Keratinocyte (primary cell): ENCODE measurements around the gene RBM26. TPM values are rescaled to one million over a fixed set of nuclear protein-coding genes. Genes with fewer than 3 reads are reported as not detected.

Source experiments
- DNase-seq: peaks from one replicate; pipeline ENCODE4 v3.0.0-alpha.2; 2011; ENCODE audit warnings: low read depth, missing footprints, low spot score
- FAIRE-seq: peaks from 2 replicates; lab custom pipeline; 2011; peaks lifted over from hg19 to GRCh38; lab: Jason Lieb, UNC
- H2AFZ ChIP-seq: 2 replicates; pipeline ENCODE4 v1.6.0; 2012; ENCODE audit warnings: low read length, control low read depth, inconsistent platforms; ENCODE audit not compliant: control insufficient read depth
- H3K27ac ChIP-seq: 2 replicates; pipeline ENCODE4 v1.5.1; 2011; ENCODE audit warnings: low read length; ENCODE audit not compliant: control insufficient read depth, insufficient read depth
- H3K27me3 ChIP-seq: 3 replicates; pipeline ENCODE4 v1.6.0; 2011; ENCODE audit warnings: low read length; ENCODE audit not compliant: control insufficient read depth, insufficient read depth; ENCODE audit errors: extremely low read depth
- H3K36me3 ChIP-seq, 2 experiments: 2 replicates in 1 of 2; 3 replicates in 1 of 2; pipeline ENCODE4 v1.5.1; 2011; ENCODE audit warnings: low read length in 2 of 2, mild to moderate bottlenecking in 1 of 2; ENCODE audit not compliant: control insufficient read depth in 2 of 2, insufficient read depth in 2 of 2; ENCODE audit errors: extremely low read depth in 1 of 2
- H3K4me1 ChIP-seq: 3 replicates; pipeline ENCODE4 v1.5.1; 2011; ENCODE audit warnings: low read length; ENCODE audit not compliant: control insufficient read depth, insufficient read depth; ENCODE audit errors: extremely low read depth
- H3K4me2 ChIP-seq: 3 replicates; pipeline ENCODE4 v1.6.0; 2011; ENCODE audit warnings: low read depth, low read length; ENCODE audit not compliant: control insufficient read depth, insufficient read depth; ENCODE audit errors: extremely low read depth
- H3K4me3 ChIP-seq, 3 experiments: fragments of 200-600 bp in 1 of 3; sonication (generic) in 1 of 3; 2 replicates in 2 of 3; 3 replicates in 1 of 3; pipeline ENCODE4 v1.5.1; 2011 to 2016; ENCODE audit warnings: low read length in 3 of 3, mild to moderate bottlenecking in 3 of 3, control low read depth in 2 of 3, inconsistent platforms in 1 of 3, low read depth in 1 of 3, mixed read lengths in 1 of 3, mixed run types in 1 of 3, moderate library complexity in 1 of 3; ENCODE audit not compliant: control insufficient read depth in 2 of 3, insufficient read depth in 2 of 3; ENCODE audit errors: extremely low read depth in 1 of 3
- H3K79me2 ChIP-seq: 2 replicates; pipeline ENCODE4 v1.6.0; 2012; ENCODE audit warnings: low read length; ENCODE audit not compliant: control insufficient read depth, insufficient read depth
- H3K9ac ChIP-seq: 3 replicates; pipeline ENCODE4 v1.6.0; 2011; ENCODE audit warnings: low read length; ENCODE audit not compliant: control insufficient read depth, insufficient read depth; ENCODE audit errors: extremely low read depth
- H3K9me1 ChIP-seq: 3 replicates; pipeline ENCODE4 v1.6.0; 2011; ENCODE audit warnings: low read length; ENCODE audit not compliant: control insufficient read depth, insufficient read depth; ENCODE audit errors: extremely low read depth
- H3K9me3 ChIP-seq: 2 replicates; pipeline ENCODE4 v1.5.1; 2012; ENCODE audit warnings: low read depth, low read length; ENCODE audit not compliant: control insufficient read depth
- H4K20me1 ChIP-seq: 3 replicates; pipeline ENCODE4 v1.6.0; 2011; ENCODE audit warnings: low read length; ENCODE audit not compliant: control insufficient read depth, insufficient read depth; ENCODE audit errors: extremely low read depth
- EZH2 ChIP-seq: IDR thresholded peaks from one replicate; pipeline ENCODE4 v1.6.1; 2012; ENCODE audit warnings: inconsistent platforms, mild to moderate bottlenecking, low read length, moderate library complexity
- dilution Hi-C: fragments of 300-500 bp; cut with MboI; formaldehyde crosslinking; loops from one replicate; pipeline ENCODE4 v1.7.0; 2020; ENCODE audit warnings: low sequenced_read_pairs; ENCODE audit not compliant: extremely low pct_ligation_motif_present
- polyA plus RNA-seq, 5 experiments: library from polyadenylated mRNA; depleted of rRNA in 3 of 5; stranded (reverse) in 3 of 5; stranded (forward) in 1 of 5; unstranded in 1 of 5; fragments of >200 nt; gene quantifications; 1 replicate in 1 of 5; 2 replicates in 3 of 5; 3 replicates in 1 of 5; pipeline versions ENCODE4 v1.2.1 to v1.2.3, GENCODE V29; 2011 to 2012; ENCODE audit warnings: missing spikeins in 2 of 5, low read depth in 1 of 5, low replicate concordance in 1 of 5
- TF ChIP-seq, protein P1 (sequence below), 3 experiments: IDR thresholded peaks in 1 of 3; conservative IDR thresholded peaks in 1 of 3; optimal IDR thresholded peaks in 1 of 3; 2 replicates in 2 of 3; 3 replicates in 1 of 3; pipeline versions ENCODE3 to v1.5.1; 2011; ENCODE audit warnings: low read length in 3 of 3, mild to moderate bottlenecking in 3 of 3, moderate library complexity in 2 of 3, control low read depth in 1 of 3, inconsistent platforms in 1 of 3; ENCODE audit not compliant: insufficient read depth in 2 of 3; ENCODE audit errors: extremely low read depth in 1 of 3

Gene RBM26
- polyA plus RNA-seq, 1 donor (not counting 4 experiments of a cell fraction or from before 2014, with no cell fraction given) = 28.4 TPM

DNA sequence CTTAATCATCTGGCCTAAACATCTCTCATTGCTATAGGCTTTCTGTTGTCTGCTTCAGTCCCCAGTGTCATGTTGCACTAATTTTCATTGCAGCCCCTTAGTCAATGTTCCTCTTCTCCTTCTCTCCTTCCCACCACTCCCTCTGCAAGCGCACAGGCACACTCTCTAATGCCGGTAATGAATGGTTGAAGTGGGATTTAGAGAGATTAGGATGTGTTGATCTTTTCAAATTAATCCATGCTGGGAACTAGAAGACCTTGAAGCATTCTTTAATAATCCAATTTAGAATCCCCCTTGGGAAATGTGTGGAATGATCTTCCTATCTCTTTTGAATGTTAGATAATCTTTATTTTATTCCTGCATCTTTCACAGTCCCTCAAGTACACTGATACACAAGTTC, 41.7 kb upstream of the RBM26 start:
- Histone ChIP-seq H3K27me3 (no peaks in the 10 kb centered on the region), H4K20me1 (no peaks in the 10 kb centered on the region), H3K4me1 (peaks cover 8% of the 10 kb centered on the region), H3K9me3 (no peaks in the 10 kb centered on the region), H3K9ac (no peak overlapping the region), H3K9me1 (no peaks in the 10 kb centered on the region), H3K27ac (no peak overlapping the region), H3K36me3 (no peaks in the 10 kb centered on the region), H3K4me3 (no peak overlapping the region), H2AFZ (no peak overlapping the region), H3K79me2 (no peaks in the 10 kb centered on the region), H3K4me2 (no peak overlapping the region)
- no peak for DNase-seq
- FAIRE-seq = no peak
- dilution Hi-C loops = no loop called here
- TF ChIP-seq EZH2 = no peak
- TF ChIP-seq, protein P1, sequence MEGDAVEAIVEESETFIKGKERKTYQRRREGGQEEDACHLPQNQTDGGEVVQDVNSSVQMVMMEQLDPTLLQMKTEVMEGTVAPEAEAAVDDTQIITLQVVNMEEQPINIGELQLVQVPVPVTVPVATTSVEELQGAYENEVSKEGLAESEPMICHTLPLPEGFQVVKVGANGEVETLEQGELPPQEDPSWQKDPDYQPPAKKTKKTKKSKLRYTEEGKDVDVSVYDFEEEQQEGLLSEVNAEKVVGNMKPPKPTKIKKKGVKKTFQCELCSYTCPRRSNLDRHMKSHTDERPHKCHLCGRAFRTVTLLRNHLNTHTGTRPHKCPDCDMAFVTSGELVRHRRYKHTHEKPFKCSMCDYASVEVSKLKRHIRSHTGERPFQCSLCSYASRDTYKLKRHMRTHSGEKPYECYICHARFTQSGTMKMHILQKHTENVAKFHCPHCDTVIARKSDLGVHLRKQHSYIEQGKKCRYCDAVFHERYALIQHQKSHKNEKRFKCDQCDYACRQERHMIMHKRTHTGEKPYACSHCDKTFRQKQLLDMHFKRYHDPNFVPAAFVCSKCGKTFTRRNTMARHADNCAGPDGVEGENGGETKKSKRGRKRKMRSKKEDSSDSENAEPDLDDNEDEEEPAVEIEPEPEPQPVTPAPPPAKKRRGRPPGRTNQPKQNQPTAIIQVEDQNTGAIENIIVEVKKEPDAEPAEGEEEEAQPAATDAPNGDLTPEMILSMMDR (optimal IDR thresholded peaks at IDR 0.05 in 1 of 3, IDR thresholded peaks at IDR 0.05 in 1 of 3, conservative IDR thresholded peaks at IDR 0.05 in 1 of 3; ENCODE audit: extremely low read depth in 1 of 3, insufficient read depth in 2 of 3, low read length in 3 of 3) = no peak

DNA sequence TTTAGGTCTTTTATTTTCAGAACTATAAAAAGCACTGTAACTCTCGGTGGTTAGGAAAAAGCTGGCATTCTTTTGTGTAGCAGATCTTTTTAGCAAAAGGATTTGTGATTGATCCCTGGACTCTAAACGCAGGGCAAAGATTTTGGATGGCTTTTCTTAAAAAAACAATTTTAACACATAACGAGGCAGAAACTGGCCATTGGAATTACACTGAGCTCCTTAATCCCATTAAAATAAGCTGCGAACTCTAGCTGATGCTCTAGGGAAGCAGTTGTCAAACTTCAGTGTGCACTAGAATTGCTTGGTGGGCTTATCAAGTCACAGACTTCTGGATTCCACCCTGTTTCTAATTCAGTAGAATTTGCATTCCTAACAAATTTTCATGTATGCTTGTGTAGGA, 41.1 kb upstream of the RBM26 start:
- H3K9me1 ChIP-seq = no peaks in the 10 kb centered on the region

More for the DNA sequence above, 41.1 kb upstream of the RBM26 start:
- H3K36me3 ChIP-seq = no peaks in the 10 kb centered on the region
- DNase-seq (no peak), FAIRE-seq (no peak)
- TF ChIP-seq EZH2 = no peak
- TF ChIP-seq, protein P1 (optimal IDR thresholded peaks at IDR 0.05 in 1 of 3, IDR thresholded peaks at IDR 0.05 in 1 of 3, conservative IDR thresholded peaks at IDR 0.05 in 1 of 3; ENCODE audit: extremely low read depth in 1 of 3, insufficient read depth in 2 of 3, low read length in 3 of 3) = no peak
- peaks cover 8% of the 10 kb centered on the region for H3K4me1 ChIP-seq
- H3K79me2 ChIP-seq = no peaks in the 10 kb centered on the region
- no peaks in the 10 kb centered on the region for H4K20me1 ChIP-seq
- no peaks in the 10 kb centered on the region for H3K9me3 ChIP-seq
- no peaks in the 10 kb centered on the region for H3K27me3 ChIP-seq
- no peak overlapping the region for H3K27ac ChIP-seq
- dilution Hi-C loops = no loop called here
- no peak overlapping the region for H3K4me2 ChIP-seq
- no peak overlapping the region for H3K9ac ChIP-seq
- no peak overlapping the region for H2AFZ ChIP-seq
- H3K4me3 ChIP-seq = no peak overlapping the region
